Measurements from ENCODE around the gene CCNB2.
"Not testable (repeated sequence)": the region's sequence is repeated elsewhere in the genome, so short reads cannot be mapped to it uniquely, and the experiment has no call there.

DNA sequence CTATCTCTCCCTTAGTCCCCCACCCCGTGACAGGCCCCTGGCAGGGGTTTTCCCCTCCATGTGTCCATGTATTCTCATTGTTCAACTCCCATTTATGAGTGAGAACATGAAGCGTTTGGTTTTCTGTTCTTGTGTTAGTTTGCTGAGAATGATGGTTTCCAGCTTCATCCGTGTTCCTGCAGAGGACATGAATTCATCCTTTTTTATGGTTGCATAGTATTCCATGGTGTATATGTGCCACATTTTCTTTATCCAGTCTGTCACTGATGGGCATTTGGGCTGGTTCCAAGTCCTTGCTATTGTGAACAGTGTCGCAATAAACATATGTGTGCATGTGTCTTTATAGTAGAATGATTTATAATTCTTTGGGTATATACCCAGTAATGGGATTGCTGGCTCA is 20.7 kb downstream of the CCNB2 start:
- TF ChIP-seq, protein P1, sequence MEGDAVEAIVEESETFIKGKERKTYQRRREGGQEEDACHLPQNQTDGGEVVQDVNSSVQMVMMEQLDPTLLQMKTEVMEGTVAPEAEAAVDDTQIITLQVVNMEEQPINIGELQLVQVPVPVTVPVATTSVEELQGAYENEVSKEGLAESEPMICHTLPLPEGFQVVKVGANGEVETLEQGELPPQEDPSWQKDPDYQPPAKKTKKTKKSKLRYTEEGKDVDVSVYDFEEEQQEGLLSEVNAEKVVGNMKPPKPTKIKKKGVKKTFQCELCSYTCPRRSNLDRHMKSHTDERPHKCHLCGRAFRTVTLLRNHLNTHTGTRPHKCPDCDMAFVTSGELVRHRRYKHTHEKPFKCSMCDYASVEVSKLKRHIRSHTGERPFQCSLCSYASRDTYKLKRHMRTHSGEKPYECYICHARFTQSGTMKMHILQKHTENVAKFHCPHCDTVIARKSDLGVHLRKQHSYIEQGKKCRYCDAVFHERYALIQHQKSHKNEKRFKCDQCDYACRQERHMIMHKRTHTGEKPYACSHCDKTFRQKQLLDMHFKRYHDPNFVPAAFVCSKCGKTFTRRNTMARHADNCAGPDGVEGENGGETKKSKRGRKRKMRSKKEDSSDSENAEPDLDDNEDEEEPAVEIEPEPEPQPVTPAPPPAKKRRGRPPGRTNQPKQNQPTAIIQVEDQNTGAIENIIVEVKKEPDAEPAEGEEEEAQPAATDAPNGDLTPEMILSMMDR (IDR thresholded peaks at IDR 0.05; ENCODE audit: low read depth, low read length), result not testable (repeated sequence)
- TF ChIP-seq EZH2phosphoT487 (IDR thresholded peaks at IDR 0.05; ENCODE audit: low read depth), result not testable (repeated sequence)
